SKM-1 (cell line): ENCODE results near the gene CYP2B6.
"Not testable (repeated sequence)": the region's sequence is repeated elsewhere in the genome, so short reads cannot be mapped to it uniquely, and the experiment has no call there.

Experiments
- DNase-seq: peaks from one replicate; lab custom pipeline; 2025; ENCODE audit not compliant: unreplicated experiment; lab: John Stamatoyannopoulos, UW

CYP2B6 gene

GRCh38 chr19:41030651-41031050 is 39.6 kb downstream of the CYP2B6 start:
- no peak for DNase-seq

- no peak for DNase-seq
Measured at GRCh38 chr19:41031916-41032315, 40.8 kb downstream of the CYP2B6 start.

DNA sequence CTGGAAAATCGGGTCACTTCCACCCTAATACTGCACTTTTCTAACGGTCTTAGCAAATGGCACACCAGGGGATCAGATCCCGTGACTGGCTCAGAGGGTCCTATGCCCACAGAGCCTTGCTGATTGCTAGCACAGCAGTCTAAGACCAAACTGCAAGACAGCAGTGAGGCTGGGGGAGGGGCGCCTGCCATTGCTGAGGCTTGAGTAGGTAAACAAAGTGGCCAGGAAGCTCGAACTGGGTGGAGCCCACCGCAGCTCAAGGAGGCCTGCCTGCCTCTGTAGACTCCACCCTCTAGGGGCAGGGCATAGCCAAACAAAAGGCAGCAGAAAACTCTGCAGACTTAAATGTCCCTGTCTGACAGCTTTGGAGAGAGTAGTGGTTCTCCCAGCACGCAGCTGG is 42.2 kb downstream of the CYP2B6 start:
- DNase-seq: not testable (repeated sequence)

DNA sequence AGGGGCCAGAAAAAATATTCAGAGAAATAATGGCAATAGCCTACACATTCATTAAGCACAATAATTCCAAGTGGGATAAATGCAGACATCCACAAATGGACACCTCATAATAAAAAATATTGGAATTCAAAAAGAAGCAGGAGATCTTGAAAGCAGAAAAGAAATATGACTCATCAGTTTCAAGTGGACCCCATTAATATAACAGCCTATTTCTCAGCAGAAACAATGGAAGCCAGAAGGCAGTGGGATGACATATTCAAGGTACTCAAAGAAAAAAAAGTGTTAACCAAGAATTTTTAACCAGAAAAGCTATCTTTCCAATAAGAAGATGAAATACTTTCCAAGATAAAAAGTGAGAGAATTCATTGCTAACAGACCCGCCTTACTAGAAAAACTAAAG is 48.7 kb downstream of the CYP2B6 start:
- no peak for DNase-seq

DNA sequence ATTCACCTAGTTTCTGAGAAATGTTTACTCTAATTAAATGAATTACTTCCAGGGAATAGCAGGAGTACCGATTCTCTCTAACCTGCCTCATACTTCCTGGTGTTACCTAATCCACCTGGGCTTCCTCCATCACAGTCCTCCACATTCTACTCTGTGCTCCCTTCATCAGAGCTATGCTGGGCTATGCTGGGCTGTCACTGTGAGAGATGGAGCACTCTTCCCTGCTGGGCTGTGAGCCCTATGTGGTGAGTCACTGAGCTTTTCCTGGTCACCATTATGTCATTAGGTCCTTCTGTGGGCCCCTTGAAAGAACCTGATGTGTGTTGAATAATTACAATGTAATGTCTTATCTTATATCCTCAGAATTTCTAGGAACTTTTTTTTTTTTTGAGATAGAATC is 54.0 kb downstream of the CYP2B6 start:
- DNase-seq: not testable (repeated sequence)

- DNase-seq: no peak
Measured at GRCh38 chr19:41050426-41050825, 59.3 kb downstream of the CYP2B6 start.

DNA sequence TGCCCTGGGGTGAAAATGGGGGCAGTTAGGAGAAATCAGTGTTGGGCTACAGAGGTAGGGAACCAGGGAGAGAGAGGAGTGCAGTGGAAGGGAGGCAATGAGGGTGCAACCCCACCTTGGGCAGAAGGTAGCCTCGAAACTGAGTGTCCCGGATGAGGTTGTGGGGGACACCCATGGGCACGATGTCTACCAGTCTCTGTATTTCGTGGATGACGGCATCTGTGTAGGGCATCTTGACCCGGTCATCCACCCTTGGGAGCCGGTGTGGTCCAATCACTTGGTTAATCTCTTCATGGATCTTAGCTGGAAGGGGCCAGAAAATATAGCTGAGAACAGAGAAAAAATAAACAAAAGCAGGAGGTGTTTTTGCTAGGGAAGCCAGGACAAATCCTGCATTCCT is 61.1 kb downstream of the CYP2B6 start:
- DNase-seq: not testable (repeated sequence)

GRCh38 chr19:41053331-41053730 is 62.2 kb downstream of the CYP2B6 start:
- not testable (repeated sequence) for DNase-seq

GRCh38 chr19:41064974-41065569 is 74.0 kb downstream of the CYP2B6 start:
- no peak for DNase-seq
